Type B pancreatic cell (in vitro differentiated cells): ENCODE measurements around the gene EVA1C. TPM values are rescaled to one million over a fixed set of nuclear protein-coding genes. Genes with fewer than 3 reads are reported as not detected.
"Not testable (repeated sequence)": the region's sequence is repeated elsewhere in the genome, so short reads cannot be mapped to it uniquely, and the experiment has no call there.

Experiments
- DNase-seq: peaks from one replicate; pipeline ENCODE4 v3.0.0; 2021; ENCODE audit warnings: mixed read lengths; ENCODE audit not compliant: unreplicated experiment; ENCODE audit errors: extremely low spot score
- H3K27ac Mint-ChIP-seq: 2 replicates; pipeline ENCODE4 v1.8.0; 2021; ENCODE audit warnings: mild to moderate bottlenecking, mixed read lengths
- H3K27me3 Mint-ChIP-seq: 2 replicates; pipeline ENCODE4 v1.8.0; 2021; ENCODE audit warnings: mixed read lengths
- H3K36me3 Mint-ChIP-seq: 2 replicates; pipeline ENCODE4 v1.8.0; 2021; ENCODE audit warnings: mixed read lengths
- H3K4me1 Mint-ChIP-seq: one replicate; pipeline ENCODE4 v1.8.0; 2021; ENCODE audit warnings: mixed read lengths; ENCODE audit not compliant: unreplicated experiment
- H3K4me3 Mint-ChIP-seq: 2 replicates; pipeline ENCODE4 v1.8.0; 2021; ENCODE audit warnings: mild to moderate bottlenecking, mixed read lengths
- H3K9me3 Mint-ChIP-seq: 2 replicates; pipeline ENCODE4 v1.8.0; 2021; ENCODE audit warnings: mixed read lengths
- total RNA-seq: library from RNA; stranded (reverse); gene quantifications from 2 replicates; pipeline ENCODE4 v1.2.1, GENCODE V29; 2021; ENCODE audit warnings: low replicate concordance
- TF ChIP-seq, protein P1 (sequence below): fragments of 200-600 bp; sonication (generic); conservative IDR thresholded peaks from 2 replicates; pipeline ENCODE4 v1.5.0; 2021; ENCODE audit warnings: antibody characterized with exemption, mild to moderate bottlenecking

Gene EVA1C
- total RNA-seq, 1 donor from 2014 or later = 0.63 TPM

DNA sequence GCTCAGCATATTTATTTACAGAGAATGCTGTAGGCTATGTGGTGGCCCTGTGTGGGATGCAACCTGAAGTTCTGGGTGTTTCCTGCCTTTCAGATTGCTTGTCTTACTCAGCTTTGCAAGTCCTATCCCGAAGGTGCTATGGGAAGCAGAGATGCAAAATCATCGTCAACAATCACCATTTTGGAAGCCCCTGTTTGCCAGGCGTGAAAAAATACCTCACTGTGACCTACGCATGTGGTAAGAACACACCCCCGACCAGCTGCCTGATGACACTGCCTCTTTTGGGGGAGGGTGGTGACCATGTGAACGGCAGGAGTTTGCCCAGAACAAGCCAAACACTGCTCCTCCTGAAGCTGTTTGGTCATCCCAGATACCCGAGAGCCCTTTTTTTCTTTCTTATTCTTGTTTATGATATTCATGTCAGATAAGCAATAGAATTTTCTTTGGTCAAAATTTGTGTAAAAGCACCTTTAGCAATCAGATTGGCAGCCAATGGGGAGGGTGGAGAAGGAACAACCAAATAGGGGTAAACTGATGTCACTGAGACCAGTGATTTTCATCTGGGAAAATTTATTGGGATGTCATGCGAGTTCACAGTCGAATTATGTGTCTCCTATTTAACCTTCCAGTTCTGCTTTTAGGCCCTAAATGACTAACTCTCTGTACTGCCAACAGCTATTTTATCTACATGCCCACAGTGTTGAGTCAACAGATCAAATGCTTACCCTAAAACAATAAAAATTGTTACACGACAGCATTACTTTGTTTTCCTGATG lies 82.6 kb downstream of the EVA1C start:
- Mint-ChIP-seq H3K4me1 (peaks cover 4% of the 10 kb centered on the region), H3K27ac (no peak overlapping the region), H3K9me3 (no peaks in the 10 kb centered on the region), H3K4me3 (no peak overlapping the region), H3K27me3 (peaks cover 3% of the 10 kb centered on the region), H3K36me3 (no peaks in the 10 kb centered on the region)
- no peak for DNase-seq
- TF ChIP-seq, protein P1, sequence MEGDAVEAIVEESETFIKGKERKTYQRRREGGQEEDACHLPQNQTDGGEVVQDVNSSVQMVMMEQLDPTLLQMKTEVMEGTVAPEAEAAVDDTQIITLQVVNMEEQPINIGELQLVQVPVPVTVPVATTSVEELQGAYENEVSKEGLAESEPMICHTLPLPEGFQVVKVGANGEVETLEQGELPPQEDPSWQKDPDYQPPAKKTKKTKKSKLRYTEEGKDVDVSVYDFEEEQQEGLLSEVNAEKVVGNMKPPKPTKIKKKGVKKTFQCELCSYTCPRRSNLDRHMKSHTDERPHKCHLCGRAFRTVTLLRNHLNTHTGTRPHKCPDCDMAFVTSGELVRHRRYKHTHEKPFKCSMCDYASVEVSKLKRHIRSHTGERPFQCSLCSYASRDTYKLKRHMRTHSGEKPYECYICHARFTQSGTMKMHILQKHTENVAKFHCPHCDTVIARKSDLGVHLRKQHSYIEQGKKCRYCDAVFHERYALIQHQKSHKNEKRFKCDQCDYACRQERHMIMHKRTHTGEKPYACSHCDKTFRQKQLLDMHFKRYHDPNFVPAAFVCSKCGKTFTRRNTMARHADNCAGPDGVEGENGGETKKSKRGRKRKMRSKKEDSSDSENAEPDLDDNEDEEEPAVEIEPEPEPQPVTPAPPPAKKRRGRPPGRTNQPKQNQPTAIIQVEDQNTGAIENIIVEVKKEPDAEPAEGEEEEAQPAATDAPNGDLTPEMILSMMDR = no peak

DNA sequence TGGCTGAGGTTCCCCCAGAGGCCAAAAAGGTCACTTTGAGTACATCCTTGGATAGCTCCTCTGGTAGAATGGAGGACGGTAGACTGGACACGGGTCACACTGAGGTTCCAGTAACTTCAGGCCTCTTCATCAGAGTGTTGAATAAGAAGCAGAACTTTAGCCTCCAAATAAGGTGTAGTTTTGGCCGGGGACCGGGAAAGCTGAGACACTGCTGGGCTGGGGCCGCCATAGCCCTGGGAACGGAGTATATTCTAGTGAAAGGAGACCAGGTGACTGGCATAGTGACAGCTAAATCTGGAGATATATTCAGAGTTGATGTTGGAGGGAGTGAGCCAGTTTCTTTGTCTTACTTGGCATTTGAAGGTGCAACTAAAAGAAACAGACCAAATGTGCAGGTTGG lies 84.1 kb downstream of the EVA1C start:
- H3K27ac Mint-ChIP-seq = no peak overlapping the region
- H3K4me3 Mint-ChIP-seq = no peak overlapping the region
- H3K36me3 Mint-ChIP-seq = no peaks in the 10 kb centered on the region
- H3K4me1 Mint-ChIP-seq = peaks cover 4% of the 10 kb centered on the region
- DNase-seq = no peak
- TF ChIP-seq, protein P1 = no peak
- no peaks in the 10 kb centered on the region for H3K9me3 Mint-ChIP-seq
- peaks cover 3% of the 10 kb centered on the region for H3K27me3 Mint-ChIP-seq

DNA sequence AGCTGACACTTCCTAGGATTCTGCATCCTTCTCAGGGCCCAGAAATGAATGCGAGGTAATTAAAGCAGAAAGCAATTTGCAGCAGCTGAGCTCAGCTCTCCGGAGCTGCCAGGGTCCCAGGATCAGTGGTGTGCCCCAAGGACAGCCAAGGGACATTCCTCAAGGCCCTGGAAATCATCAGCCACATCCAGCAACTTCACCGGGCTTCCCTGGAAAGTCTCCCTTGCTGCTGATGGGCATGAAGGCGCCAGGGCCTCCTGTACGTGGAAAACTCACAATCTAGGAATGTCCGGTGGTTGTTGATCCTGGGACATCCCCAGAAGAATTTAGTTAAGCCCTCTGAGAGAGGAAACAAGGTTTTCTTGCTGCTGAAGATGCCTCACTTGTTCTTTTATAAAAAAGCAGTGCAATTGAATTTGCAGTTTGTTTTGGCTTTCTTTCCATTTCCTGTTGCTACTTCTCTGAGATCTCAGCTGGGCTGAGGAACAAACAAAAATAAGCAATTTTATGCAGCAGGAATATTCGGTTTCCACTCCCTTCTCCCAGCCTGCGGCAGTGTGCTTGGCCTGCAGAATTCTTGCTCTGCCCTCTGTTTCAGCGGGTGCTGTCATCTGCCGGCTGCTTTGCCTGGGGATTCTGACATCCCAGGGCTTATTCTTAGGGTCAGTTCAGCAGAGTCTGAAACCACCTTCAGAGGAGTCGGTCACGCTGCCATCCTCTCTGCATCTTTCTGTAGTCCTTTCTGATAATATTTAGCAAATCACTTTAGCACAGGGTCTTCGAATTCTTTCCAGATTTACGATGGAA lies 86.9 kb downstream of the EVA1C start:
- peaks cover 4% of the 10 kb centered on the region for H3K4me1 Mint-ChIP-seq
- no peaks in the 10 kb centered on the region for H3K36me3 Mint-ChIP-seq
- DNase-seq = no peak
- H3K27me3 Mint-ChIP-seq = peaks cover 3% of the 10 kb centered on the region
- no peaks in the 10 kb centered on the region for H3K9me3 Mint-ChIP-seq
- H3K4me3 Mint-ChIP-seq = no peak overlapping the region
- H3K27ac Mint-ChIP-seq = no peak overlapping the region
- TF ChIP-seq, protein P1 = no peak

DNA sequence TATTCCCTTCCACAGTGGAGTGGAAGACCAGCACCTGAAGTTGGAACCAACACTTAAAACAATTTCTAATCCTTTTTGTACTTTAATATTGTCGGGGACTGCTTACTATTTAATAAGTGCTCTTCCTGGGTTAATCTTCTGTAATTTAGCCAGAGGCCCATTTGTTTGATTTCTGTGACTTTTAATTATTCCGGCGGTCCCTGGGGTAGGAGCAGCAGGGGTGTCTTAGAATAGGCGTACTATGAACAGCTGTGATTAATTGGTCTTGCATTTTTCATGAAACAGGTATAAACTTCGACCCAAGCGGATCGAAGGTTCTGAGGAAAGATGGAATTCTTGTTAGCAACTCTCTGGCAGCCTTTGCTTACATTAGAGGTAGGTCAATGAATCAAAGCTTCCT lies 91.1 kb downstream of the EVA1C start:
- H3K27ac Mint-ChIP-seq, H3K4me1 Mint-ChIP-seq, H3K4me3 Mint-ChIP-seq, DNase-seq, H3K36me3 Mint-ChIP-seq, H3K27me3 Mint-ChIP-seq, H3K9me3 Mint-ChIP-seq: not testable (repeated sequence)

DNA sequence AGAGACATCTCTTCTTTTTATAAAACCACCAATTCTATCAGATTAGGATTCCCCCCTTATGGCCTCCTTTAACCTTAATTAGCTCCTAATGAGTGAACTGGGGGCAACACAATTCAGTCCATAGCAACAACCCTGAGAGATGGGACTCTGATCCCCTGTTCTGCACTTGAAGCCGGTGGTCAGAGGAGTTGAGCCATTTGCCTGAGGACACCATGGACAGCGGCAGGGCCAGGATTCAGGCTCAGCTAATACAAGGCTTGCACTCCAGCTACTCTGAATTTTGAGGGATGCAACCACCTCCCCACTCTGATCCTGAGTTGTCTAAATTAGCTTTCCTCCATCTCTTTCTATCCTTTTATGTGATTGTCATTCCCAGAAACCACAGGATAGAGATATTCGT lies 93.3 kb downstream of the EVA1C start:
- not testable (repeated sequence) for H3K4me1 Mint-ChIP-seq, H3K9me3 Mint-ChIP-seq, DNase-seq, H3K36me3 Mint-ChIP-seq, H3K4me3 Mint-ChIP-seq, H3K27ac Mint-ChIP-seq, H3K27me3 Mint-ChIP-seq

DNA sequence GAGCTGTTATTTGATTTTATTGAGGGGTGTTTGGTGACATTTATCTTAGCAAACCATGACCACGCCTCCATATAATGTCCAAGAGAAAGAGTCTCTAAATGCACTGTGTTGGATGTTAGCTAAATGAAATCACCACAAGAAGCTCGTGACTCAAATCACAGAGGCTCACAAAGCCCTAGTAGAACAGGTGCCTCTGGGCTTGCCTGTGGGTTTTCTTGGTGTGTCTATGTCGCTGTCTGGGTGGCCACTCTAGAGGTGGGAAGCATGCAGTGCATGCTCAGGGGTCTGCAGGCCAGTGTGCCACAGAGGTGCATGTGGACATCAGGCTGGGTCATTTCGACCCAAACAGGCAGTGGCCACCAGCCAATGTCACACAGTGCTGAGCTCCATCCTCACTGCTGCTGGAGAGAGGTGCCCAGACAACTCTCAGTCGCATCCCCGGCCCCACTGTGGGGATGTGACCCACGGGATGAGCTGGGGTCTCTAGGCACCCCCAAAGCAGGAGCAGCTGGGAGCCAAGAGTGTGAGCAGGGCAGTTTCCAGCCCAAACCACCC lies 94.0 kb downstream of the EVA1C start:
- not testable (repeated sequence) for H3K27ac Mint-ChIP-seq, H3K27me3 Mint-ChIP-seq, DNase-seq, H3K36me3 Mint-ChIP-seq, H3K4me1 Mint-ChIP-seq, H3K4me3 Mint-ChIP-seq, H3K9me3 Mint-ChIP-seq

DNA sequence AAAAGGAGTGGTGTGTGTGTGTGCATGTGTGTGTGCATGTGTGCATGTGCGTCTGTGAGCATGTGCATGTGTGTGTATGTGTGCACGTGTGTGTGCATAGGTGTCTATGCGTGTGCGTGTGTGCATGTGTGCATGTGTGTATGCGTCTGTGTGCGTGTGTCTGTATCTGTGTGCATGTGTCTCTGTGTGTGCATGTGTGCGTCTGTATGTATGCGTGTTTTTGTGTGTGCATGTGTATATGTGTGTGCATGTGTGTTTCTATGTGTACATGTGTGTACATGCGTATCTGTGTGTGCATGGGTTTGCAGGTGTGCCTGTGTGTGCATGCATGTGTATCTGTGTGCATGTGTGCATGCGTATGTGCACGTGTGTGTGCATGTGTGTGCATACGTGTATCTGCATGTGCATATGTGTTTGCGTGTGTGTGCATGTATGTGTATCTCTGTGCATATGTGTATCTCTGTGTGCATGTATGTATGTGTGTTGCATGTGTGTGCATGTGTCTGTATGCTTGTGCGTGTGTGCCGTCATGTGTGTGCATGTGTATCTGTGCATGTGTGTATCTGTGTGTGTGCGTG lies 94.9 kb downstream of the EVA1C start:
- Mint-ChIP-seq H3K4me3 (no peak overlapping the region), H3K4me1 (peaks cover 3% of the 10 kb centered on the region), H3K27me3 (no peaks in the 10 kb centered on the region), H3K36me3 (no peaks in the 10 kb centered on the region), H3K27ac (no peak overlapping the region), H3K9me3 (no peaks in the 10 kb centered on the region)
- TF ChIP-seq, protein P1 = no peak
- no peak for DNase-seq

DNA sequence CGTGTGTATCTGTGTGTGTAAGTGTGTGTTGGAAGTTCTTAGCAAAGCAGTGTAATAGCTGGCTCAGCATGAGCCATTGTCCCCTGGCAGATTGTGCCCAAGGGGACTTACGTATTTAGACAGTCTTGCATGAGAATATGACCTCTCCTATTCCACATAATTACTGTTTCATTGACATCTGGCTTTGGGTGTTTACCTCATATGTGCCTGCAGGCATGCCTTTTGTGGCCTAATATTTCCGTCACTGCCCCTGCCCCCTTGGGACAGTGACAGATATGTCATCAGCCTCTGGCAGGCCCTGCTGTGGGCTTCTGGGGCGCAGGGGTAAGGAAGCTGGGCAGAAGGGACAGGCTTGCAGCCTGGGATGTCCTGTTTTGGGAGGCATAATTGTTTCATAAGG lies 95.5 kb downstream of the EVA1C start:
- not testable (repeated sequence) for H3K4me3 Mint-ChIP-seq, H3K9me3 Mint-ChIP-seq, H3K36me3 Mint-ChIP-seq, H3K27me3 Mint-ChIP-seq, H3K4me1 Mint-ChIP-seq, DNase-seq, H3K27ac Mint-ChIP-seq
